Choroid plexus epithelial cell (primary cell): Measurements from ENCODE around the gene SPO11.
A peak's percentile ranks its signal among the peaks of the same experiment; 100 is the strongest.

Experiments used
- DNase-seq: peaks from one replicate; pipeline ENCODE4 v3.0.0-alpha.2; 2010; ENCODE audit warnings: low read depth
- H3K4me3 ChIP-seq: 2 replicates; pipeline ENCODE4 v1.5.1; 2011; ENCODE audit warnings: low read depth, mild to moderate bottlenecking, control low read depth, low read length, moderate library complexity
- CTCF ChIP-seq: conservative IDR thresholded peaks from 2 replicates; pipeline ENCODE4 v1.5.1; 2011; ENCODE audit warnings: low read depth, mild to moderate bottlenecking, control low read depth, inconsistent platforms, low read length, moderate library complexity

SPO11 gene

GRCh38 chr20:57323034-57323433 is 6.6 kb upstream of the SPO11 start:
- H3K4me3 ChIP-seq = no peak overlapping the region
- peak; percentile 10 for DNase-seq
- no peak for TF ChIP-seq CTCF

- TF ChIP-seq CTCF = no peak
- H3K4me3 ChIP-seq = no peak overlapping the region
- no peak for DNase-seq
These were observed 3.8 kb upstream of the SPO11 start for GRCh38 chr20:57325632-57326356.

- DNase-seq = no peak
- no peak for TF ChIP-seq CTCF
- no peak overlapping the region for H3K4me3 ChIP-seq
These were observed 2.7 kb upstream of the SPO11 start for GRCh38 chr20:57326667-57327455.

- no peak overlapping the region for H3K4me3 ChIP-seq
- TF ChIP-seq CTCF = no peak
- no peak for DNase-seq
These were observed 1.8 kb upstream of the SPO11 start for GRCh38 chr20:57327820-57328219.

GRCh38 chr20:57330998-57331397 is 1.4 kb downstream of the SPO11 start:
- no peak overlapping the region for H3K4me3 ChIP-seq
- TF ChIP-seq CTCF = no peak
- DNase-seq = no peak

GRCh38 chr20:57332105-57333089 is 2.8 kb downstream of the SPO11 start:
- peak; percentile 11 for TF ChIP-seq CTCF
- no peak for DNase-seq
- H3K4me3 ChIP-seq = no peak overlapping the region
